GM21786 (cell line): Measurements from ENCODE around the gene IL17RD.
"Not testable (repeated sequence)": the region's sequence is repeated elsewhere in the genome, so short reads cannot be mapped to it uniquely, and the experiment has no call there.

Experiments
- ATAC-seq: cut with Tn5 transposase; IDR thresholded peaks from one replicate; pipeline ENCODE4 v1.9.1; 2021; ENCODE audit not compliant: unreplicated experiment

The IL17RD gene

DNA sequence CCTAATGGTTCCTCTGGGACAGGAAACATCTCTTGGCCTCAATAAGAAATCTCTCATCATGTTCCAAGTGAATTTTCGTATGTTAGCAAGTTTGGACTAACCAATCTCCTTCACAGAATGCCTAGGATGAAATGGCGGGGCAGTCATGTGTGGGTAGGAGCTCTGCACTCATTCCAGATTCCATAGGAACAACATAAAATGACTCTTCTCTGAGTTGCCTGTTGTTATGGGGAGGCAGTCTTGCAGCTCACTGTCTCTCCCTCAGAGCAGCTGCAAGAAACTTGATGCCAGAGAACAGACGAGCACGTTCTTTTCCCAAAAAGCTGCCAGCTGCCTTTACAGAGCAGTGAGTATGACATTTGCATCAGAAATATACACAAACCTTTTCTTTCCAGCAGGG is 70.6 kb downstream of the IL17RD start:
- ATAC-seq, result no peak

GRCh38 chr3:57093971-57094535 is 71.1 kb downstream of the IL17RD start:
- ATAC-seq, result no peak

DNA sequence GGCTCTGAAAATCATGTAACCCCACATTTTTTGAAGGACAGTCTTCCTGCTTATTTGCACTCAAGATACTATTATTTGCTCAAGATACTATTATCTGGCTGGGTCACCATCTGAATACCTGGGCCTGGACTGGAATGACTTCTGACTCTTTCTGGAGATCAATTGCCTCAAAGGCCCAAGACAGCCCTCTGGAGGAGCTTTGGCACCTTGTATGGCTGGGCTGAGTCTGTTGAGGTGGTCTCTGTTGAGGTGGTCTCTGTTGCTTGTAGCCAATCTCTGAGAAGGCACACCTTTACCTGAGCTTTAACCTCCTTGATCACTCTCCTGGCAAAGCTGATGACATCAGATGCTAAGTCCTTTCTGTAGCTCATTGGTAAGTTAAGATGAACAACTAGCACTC is 71.7 kb downstream of the IL17RD start:
- ATAC-seq, result no peak

DNA sequence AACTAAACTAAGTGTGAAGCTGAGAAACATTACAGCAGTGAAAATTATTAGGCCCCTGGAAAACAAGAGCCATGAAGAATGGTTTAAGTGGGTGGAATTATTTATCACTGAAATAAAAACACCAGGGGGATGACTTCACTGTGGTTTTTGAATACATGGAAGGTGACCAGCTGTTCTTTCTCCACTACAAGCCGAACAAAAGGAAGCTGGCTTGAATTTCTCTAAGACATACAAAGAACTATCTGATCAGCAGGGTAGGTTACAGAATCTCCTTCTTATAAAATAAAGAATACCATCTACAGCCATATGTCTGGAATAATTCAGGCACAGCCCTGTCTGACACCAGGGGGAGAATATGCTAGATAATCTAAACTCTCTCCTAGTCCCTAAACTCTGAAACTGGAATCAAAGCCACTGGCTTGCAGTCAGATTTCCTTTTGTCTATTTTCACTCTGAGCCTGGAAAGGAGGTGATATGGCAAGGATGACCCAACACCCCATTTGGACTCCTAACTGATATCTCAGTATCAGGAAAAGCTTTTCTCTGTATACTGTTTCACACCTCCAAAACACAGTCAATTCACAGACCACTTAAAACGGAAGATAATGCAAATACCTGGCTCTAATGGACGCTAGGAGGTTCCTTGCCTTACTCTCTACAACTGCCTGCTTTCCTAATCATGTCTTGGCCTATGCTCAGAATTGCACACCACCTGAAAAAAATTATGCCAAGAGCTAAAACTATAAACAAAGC is 73.5 kb downstream of the IL17RD start:
- no peak for ATAC-seq

DNA sequence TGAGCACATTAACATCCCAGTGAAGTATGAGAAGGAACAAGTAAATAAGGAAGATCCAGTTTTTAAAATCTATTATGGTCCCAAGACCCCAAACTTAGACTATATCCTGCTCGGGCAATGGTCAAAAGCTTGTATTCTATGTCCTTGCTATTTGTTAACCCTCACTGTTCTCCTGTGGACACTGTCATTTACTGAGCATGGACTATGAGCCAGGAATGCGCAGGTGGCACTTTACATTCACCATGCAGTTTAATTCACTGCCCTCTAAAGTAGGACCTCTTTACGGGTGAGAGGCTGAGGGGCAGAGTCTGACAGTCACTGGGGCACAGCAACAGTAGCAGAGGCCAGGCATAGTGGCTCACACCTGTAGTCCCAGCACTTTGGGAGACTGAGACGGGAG is 76.1 kb downstream of the IL17RD start:
- no peak for ATAC-seq

- no peak for ATAC-seq
These were observed 76.7 kb downstream of the IL17RD start for GRCh38 chr3:57088503-57088902.

GRCh38 chr3:57087361-57088092 is 77.6 kb downstream of the IL17RD start:
- no peak for ATAC-seq

GRCh38 chr3:57086201-57086600 is 79.0 kb downstream of the IL17RD start:
- no peak for ATAC-seq

DNA sequence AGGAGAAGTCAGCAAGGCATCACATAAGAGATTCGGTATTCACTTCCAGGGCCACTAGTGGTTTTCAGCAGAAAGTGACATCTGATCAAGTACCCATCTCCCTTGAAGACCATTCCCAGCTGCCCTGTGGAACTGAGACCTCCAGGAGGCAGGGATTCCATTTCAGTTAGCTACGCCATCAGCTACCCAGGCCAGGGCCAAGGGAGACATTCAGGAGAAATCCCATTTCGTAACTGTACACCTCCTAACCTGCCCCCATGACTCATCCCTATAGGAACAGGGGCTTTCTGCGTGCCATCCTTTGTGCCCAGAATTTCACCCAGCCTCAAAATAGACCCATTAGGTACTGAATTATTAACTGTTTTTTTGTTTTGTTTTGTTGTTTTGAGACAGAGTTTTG is 79.9 kb downstream of the IL17RD start:
- ATAC-seq, result no peak

GRCh38 chr3:57083266-57083995 is 81.7 kb downstream of the IL17RD start:
- ATAC-seq, result not testable (repeated sequence)

GRCh38 chr3:57082481-57082880 is 82.7 kb downstream of the IL17RD start:
- ATAC-seq, result no peak

DNA sequence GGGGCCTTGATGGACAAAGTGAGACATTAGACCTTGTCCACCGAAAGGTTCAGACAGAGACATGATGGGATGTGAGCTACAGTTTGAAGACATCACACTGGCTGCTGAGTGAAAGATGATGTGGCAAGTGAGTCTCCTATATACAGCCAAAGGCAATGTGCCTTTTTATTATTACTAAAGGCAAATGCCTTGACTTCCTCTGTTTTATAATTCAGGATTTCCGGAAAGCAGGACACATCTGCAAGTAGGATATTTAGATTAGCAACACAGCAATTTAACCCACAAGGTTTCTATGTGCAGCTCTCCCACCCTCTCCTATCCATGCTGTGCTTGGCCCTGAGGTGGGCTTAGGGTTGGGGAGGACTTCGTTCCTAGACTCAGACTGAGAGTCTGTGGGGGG is 84.0 kb downstream of the IL17RD start:
- no peak for ATAC-seq

DNA sequence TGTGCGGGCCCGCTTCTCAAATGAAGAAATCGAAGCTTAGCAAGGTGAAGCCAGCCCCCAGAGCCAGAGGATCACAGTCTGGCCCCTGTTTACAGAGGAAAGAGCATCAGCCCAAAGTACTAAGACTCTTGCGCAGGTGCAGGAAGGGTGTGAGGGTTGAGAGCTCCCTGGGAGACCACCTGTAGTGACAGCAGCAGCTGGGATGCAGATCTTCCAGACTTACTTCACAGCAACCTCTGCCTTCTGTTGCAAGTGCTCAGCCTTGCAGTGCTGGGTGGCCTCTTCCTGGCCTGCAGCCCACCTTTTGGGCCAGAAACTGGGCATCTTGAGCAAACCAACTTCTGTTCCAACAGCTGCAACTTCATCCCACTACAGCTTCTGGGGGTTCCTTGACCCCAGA is 85.0 kb downstream of the IL17RD start:
- ATAC-seq, result no peak

DNA sequence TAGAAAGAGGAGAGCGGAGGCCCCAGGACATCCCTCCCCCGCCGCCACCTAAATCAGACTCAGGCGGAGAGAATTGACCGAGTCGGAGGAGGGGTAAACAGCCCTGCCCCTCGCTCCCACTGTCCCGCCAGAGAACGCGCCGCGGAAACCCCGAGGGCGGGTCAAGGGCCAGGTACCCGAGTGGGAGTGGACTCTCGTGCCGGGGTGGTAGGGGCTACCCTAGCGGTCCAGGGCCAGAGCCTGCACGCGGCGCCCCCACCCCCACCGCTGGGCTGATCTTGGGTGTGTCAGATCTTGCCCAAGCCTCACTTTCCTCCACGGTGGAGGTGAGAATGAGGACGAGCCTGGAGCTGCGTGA is 85.7 kb downstream of the IL17RD start:
- no peak for ATAC-seq

DNA sequence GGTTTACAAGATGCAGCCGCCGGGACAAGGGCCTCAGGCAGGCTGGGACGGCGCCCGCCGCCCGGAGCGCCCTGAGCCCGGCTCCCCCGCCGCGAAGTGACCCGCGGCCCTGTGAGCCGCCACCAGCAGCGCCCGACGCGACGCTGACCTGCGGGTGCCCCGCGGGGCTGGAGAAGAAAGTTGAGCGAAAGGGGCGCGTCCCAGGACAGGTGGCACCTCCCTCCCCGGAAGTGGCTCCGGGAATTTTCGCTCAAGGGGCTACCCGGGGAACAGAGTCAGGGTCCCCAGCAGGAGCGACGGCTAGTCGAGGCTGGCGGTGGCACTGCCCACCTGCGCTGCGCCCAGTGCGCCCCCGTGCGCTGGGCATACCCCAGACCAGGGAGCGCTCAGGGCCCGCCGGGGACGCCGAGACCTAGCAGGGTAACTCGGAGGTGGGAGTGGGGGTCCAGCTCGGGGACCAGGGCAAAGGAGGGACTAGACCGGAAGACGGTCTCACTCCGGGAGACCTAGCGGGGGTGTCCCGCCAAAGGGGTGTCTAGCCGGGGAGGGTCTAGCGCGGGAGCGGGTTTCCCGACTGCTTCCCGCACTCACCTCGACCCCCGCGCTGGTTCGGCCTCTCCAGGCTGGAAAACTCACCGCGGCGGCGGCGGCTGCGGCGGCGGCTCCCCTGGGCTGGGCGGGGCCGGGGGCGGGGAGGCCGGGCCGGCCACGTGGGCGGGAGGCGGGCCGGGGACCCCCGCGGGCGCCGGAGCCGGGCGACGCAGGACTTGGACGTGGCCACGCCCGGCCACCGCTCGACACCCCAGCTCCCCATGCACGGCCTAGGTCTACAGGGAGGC is 86.3 kb downstream of the IL17RD start:
- no peak for ATAC-seq

- no peak for ATAC-seq
These were observed 86.9 kb downstream of the IL17RD start for GRCh38 chr3:57078344-57078634.

DNA sequence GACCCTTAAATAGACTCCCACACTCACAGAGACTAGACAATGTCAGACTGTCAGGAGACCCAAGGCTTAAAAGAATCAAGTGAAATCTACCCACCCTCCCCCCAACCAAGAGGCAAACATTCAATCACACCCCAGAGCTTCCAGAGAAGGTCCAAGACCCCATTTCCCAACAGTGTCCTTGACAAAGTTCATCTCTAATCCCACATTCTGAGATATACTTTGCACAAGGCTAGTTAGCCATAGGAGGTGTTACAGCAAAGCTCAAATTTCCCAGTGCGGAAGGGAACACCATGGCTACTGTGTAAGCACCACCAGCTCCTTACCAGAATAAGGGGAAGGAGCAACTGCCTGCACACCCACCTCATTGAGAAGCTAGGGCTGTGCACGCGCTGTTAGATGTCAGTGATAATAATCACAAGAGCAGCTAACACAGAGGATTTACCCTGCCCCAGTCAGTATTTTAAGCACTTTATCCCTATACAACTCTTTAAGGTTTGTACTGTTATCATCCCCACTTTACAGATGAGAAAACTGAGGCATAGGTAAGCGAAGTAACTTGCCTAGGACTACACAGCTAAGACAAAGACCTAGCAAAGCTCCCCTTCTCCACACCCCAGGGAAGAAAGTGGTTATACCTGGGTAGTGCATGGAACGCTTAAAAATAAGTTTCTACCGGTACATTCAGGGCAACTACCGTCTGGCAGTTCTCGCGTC is 87.4 kb downstream of the IL17RD start:
- no peak for ATAC-seq

GRCh38 chr3:57076422-57076951 is 88.7 kb downstream of the IL17RD start:
- ATAC-seq, result no peak

- ATAC-seq, result no peak
These were observed 91.0 kb downstream of the IL17RD start for GRCh38 chr3:57074135-57074534.

DNA sequence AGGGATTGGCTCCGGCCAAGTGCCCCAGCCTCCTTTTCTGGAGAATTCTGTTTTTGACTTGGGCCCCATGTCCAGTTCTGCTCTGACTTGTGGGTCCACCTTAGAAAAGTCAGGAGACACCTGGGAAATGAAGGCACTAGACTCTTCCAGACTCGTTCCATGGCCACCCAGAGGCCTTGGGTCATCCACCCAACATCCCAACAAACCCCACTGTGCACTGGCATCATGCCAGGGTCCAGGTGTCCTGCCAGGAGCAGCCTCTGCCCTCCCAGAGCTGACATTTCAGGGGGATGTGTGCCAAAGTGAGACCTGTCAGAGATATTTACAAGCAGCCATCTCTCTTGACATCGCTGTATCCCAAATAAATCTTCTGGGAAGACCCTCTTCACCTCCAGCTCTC is 91.5 kb downstream of the IL17RD start:
- ATAC-seq, result no peak
